HG03039 (cell line): Measurements from ENCODE around the gene AMDHD2.
"Not testable (repeated sequence)": the region's sequence is repeated elsewhere in the genome, so short reads cannot be mapped to it uniquely, and the experiment has no call there.

Experiments used
- ATAC-seq: cut with Tn5 transposase; IDR thresholded peaks from one replicate; pipeline ENCODE4 v1.9.1; 2021; ENCODE audit warnings: mild to moderate bottlenecking, moderate library complexity; ENCODE audit not compliant: unreplicated experiment

The AMDHD2 gene

GRCh38 chr16:2531696-2532493, 11.7 kb downstream of the AMDHD2 start:
- ATAC-seq = peak; percentile 70

GRCh38 chr16:2532494-2533141, 12.4 kb downstream of the AMDHD2 start:
- no peak for ATAC-seq

GRCh38 chr16:2533142-2533755, 13.1 kb downstream of the AMDHD2 start:
- not testable (repeated sequence) for ATAC-seq

DNA sequence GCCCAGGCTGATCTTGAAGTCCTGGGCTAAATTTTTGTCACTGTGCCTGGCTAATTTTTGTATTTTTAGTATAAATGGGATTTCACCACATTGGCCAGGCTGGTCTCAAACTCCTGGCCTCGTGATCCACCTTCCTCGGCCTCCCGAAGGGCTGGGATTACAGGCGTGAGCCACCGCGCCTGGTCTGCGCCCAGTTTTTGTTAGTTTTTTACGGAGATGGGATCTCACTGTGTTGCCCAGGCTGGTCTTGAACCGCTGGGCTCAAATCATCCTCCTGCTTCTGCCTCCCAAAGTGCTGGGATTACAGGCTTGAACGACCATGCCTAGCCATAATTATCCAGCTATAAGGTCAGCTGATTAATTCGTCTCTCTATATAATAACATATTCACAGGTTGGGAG, 13.7 kb downstream of the AMDHD2 start:
- ATAC-seq = no peak

- not testable (repeated sequence) for ATAC-seq
Observed at GRCh38 chr16:2534335-2534734, 14.2 kb downstream of the AMDHD2 start.

GRCh38 chr16:2535625-2536013, 15.4 kb downstream of the AMDHD2 start:
- ATAC-seq = no peak

DNA sequence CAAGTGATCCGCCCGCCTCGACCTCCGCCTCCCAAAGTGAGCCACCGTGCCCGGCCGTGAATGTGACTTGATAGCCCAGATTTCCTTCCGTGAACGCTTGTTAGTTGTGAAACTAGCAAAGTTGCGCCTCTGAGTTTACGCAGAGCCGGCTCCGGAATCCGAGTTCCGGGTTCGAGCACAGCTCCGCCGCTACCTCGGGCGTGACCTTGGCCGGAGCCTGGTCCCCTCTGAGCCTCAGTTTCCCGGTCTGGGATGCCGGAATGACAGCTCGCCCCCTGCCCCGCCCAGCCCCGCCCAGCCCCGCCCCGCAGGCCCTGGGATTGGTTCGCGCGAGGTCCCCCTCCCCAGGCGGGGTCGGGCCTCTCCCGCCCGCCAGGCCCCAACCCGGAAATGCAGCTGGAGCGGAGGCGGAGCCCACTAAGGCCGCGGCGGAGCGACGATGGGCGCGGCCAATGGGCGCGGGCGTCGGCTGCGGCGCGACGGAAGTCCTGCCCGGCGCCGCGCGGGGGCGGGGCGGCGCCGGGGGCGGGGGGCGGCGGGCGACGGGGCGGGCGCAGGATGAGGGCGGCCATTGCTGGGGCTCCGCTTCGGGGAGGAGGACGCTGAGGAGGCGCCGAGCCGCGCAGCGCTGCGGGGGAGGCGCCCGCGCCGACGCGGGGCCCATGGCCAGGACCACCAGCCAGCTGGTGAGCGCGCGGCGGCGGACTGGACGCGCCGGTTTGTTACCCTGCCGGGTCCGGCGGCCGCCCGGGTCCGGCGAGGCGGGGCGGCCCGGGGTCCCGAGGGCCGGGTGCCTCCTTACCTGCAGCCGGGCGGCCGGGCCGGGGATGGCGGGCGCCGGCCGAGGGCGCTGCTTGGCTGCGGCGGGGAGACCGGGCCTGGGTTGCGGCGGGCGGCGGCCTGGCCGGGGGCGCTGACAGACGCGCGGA, 17.5 kb downstream of the AMDHD2 start, which contains the start of gene PDPK1:
Gene PDPK1, plus strand, starts transcription at position 571 of the 929 bp plus-strand sequence. Its CDS starts 92 bp downstream, at position 663.
- ATAC-seq = peak; percentile 73

GRCh38 chr16:2539192-2539844, 19.1 kb downstream of the AMDHD2 start:
- ATAC-seq = not testable (repeated sequence)

DNA sequence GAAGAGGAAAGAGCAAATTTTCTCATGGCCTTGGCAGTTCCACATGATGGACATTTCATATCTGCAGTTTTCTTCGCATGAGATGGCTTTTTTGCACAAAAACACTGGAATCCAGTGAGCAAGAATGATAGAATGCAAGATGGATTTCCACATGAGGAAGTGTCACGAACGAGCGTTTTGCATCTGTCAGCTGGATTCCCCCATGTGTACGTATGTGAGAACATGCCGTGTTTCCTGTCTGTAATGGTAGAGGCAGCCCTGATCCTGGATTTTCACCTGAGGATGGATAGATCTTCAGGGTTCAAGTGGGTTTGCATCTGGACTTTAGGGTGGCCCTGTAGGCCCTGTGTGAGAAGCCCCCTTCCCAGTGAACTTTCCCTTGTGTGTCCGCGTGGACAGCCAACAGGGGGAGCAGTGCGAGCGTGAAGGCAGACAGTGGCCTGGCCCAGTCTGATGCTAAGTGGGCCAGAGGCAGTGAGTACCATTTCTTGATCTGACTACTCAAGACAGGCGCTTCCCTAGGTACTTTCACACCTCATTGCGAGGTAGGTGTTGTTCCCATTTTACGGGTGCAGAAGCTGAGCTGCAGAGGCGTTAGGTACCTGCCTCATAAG, 19.8 kb downstream of the AMDHD2 start:
- not testable (repeated sequence) for ATAC-seq

- not testable (repeated sequence) for ATAC-seq
Observed at GRCh38 chr16:2540912-2541311, 20.7 kb downstream of the AMDHD2 start.

DNA sequence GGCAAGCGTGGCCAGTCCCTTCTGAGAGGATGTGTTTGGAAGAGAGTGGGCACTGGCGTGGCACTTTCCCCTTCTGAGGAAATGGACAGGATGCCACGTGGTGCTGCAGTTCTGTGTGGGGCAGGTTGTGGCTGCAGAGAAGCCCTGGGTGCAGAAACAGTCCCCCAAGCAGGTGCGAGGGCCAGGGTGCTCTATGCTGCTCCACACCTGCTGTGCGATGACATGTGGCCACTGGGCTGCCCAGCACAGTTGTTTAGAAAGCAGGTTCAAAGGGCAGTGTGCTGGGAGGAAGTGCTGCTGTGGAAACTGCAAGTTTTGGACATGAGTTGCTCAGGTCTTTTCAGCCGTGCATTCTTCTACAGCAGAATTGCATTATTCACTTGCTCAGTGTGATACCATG, 21.2 kb downstream of the AMDHD2 start:
- ATAC-seq = not testable (repeated sequence)

DNA sequence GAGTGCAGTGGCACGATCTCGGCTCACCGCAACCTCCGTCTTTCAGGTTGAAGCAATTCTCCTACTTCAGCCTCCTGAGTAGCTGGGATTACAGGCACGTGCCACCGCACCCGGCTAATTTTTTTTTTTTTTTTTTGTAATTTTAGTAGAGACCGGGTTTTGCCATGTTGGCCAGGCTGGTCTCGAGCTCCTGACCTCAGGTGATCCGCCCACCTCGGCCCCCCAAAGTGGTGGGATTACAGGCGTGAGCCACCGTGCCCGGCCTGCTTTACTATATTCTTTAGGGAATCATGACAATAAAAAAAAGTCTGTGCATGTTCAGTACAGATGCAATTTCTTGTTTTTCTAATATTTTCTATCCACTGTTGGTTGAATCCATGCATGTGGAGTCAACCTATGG, 23.6 kb downstream of the AMDHD2 start:
- ATAC-seq = not testable (repeated sequence)

GRCh38 chr16:2550283-2550878, 30.2 kb downstream of the AMDHD2 start:
- ATAC-seq = not testable (repeated sequence)

GRCh38 chr16:2551420-2551889, 31.3 kb downstream of the AMDHD2 start:
- not testable (repeated sequence) for ATAC-seq

- ATAC-seq = not testable (repeated sequence)
Observed at GRCh38 chr16:2554709-2555425, 34.7 kb downstream of the AMDHD2 start.

GRCh38 chr16:2557150-2557549, 37.0 kb downstream of the AMDHD2 start:
- ATAC-seq = not testable (repeated sequence)

GRCh38 chr16:2560131-2560797, 40.1 kb downstream of the AMDHD2 start:
- ATAC-seq = not testable (repeated sequence)

DNA sequence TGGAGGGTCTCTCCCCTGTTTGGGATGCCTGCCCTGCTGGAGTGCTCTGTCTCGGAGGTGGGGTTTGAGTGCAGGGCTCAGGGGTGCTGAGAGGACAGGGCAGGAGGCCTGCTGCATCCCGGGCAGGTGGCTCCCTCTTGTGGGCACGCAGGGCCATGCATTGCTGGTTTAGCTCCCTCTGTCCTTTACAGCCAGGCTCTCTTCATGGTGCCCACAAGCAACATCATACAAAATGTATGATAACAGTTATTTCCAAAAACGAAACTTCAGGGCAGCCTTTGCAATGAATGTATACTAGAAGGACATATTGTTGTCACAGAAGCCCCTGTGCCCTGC, 40.6 kb downstream of the AMDHD2 start:
- ATAC-seq = not testable (repeated sequence)
